HepG2 (cell line): ENCODE data around the gene DGKB. TPM values are rescaled to one million over a fixed set of nuclear protein-coding genes. Genes with fewer than 3 reads are reported as not detected.

Experiments
- ATAC-seq: fragments of 200-7000 bp; cut with Tn5 transposase; 3 replicates; pipeline ENCODE4 v1.9.1; 2020; ENCODE audit warnings: mild to moderate bottlenecking, moderate library complexity
- BruUV-seq: library from RNA; stranded (reverse); fragments of 400-500 nt; replicated peaks from 2 replicates; lab custom pipeline; 2021; lab: Mats Ljungman, UMichigan
- CTCF ChIA-PET: fragments of 300-600 bp; formaldehyde crosslinking; extraction: SDS; loops from one replicate; lab custom pipeline; 2021; ENCODE audit warnings: low total read pairs, inconsistent platforms, low intra/inter-chr PET ratio; lab: Yijun Ruan, JAX
- POLR2A ChIA-PET: fragments of 350-600 bp; sonication (Branson Sonifier 250); formaldehyde crosslinking; loops from one replicate; lab custom pipeline; 2020; ENCODE audit warnings: antibody characterized with exemption, inconsistent platforms; lab: Yijun Ruan, JAX
- DNase-seq: peaks from one replicate; pipeline ENCODE4 v3.0.0-alpha.2; 2015; ENCODE audit warnings: low spot score
- FAIRE-seq: peaks from 3 replicates; lab custom pipeline; 2011; peaks lifted over from hg19 to GRCh38; lab: Jason Lieb, UNC
- H2AFZ ChIP-seq: one replicate; pipeline ENCODE4 v1.6.1; 2011; ENCODE audit warnings: low read length, inconsistent platforms
- H3K27ac ChIP-seq: fragments of 300-600 bp; 3 replicates; pipeline ENCODE4 v1.8.0; 2011; ENCODE audit warnings: mixed run types, mild to moderate bottlenecking, mixed read lengths, low read length, inconsistent platforms; ENCODE audit not compliant: insufficient read depth; ENCODE audit errors: extremely low read length
- H3K27me3 ChIP-seq, 2 experiments: fragments of 200-600 bp in 1 of 2; 2 replicates in 1 of 2; 3 replicates in 1 of 2; pipeline versions ENCODE4 v1.6.0 to v1.8.0; 2011; ENCODE audit warnings: low read length in 2 of 2, mild to moderate bottlenecking in 2 of 2, moderate library complexity in 2 of 2, inconsistent platforms in 1 of 2; ENCODE audit not compliant: insufficient read depth in 2 of 2, control insufficient read depth in 1 of 2
- H3K36me3 ChIP-seq, 2 experiments: fragments of 200-600 bp in 1 of 2; replicated peaks in 1 of 2; 2 replicates in 1 of 2; 3 replicates in 1 of 2; pipeline versions ENCODE4 v1.5.1 to v1.8.0; 2011; ENCODE audit warnings: low read length in 2 of 2, inconsistent platforms in 1 of 2; ENCODE audit not compliant: insufficient read depth in 2 of 2, control insufficient read depth in 1 of 2
- H3K4me1 ChIP-seq: 2 replicates; pipeline ENCODE4 v1.5.1; 2012; ENCODE audit warnings: low read length, inconsistent platforms; ENCODE audit not compliant: insufficient read depth
- H3K4me2 ChIP-seq: 2 replicates; pipeline ENCODE4 v1.6.0; 2011; ENCODE audit warnings: low read depth, low read length, inconsistent platforms
- H3K4me3 ChIP-seq, 3 experiments: fragments of 200-600 bp in 1 of 3; sonication (generic), shearing (Covaris generic) in 1 of 3; replicated peaks in 1 of 3; 2 replicates each; pipeline ENCODE4 v1.5.1; 2011 to 2016; ENCODE audit warnings: low read length in 3 of 3, inconsistent platforms in 2 of 3, low read depth in 2 of 3, mild to moderate bottlenecking in 2 of 3, control low read depth in 1 of 3, mixed read lengths in 1 of 3; ENCODE audit not compliant: insufficient read depth in 1 of 3
- H3K79me2 ChIP-seq: one replicate; pipeline ENCODE4 v1.6.1; 2011; ENCODE audit warnings: low read length, inconsistent platforms; ENCODE audit not compliant: insufficient read depth
- H3K9ac ChIP-seq: 2 replicates; pipeline ENCODE4 v1.6.0; 2011; ENCODE audit warnings: mild to moderate bottlenecking, low read depth, low read length, inconsistent platforms; ENCODE audit not compliant: insufficient read depth
- H3K9me3 ChIP-seq: 2 replicates; pipeline ENCODE4 v1.5.1; 2012; ENCODE audit warnings: mild to moderate bottlenecking, low read length
- H4K20me1 ChIP-seq: 2 replicates; pipeline ENCODE4 v1.6.0; 2011; ENCODE audit warnings: inconsistent platforms, mild to moderate bottlenecking, low read length, moderate library complexity; ENCODE audit not compliant: insufficient read depth
- ATM ChIP-seq: fragments of 450-650 bp; IDR thresholded peaks from 2 replicates; pipeline ENCODE4 v1.7.1; 2017; ENCODE audit warnings: mild to moderate bottlenecking, borderline replicate concordance
- CERS6 ChIP-seq: sonication (generic); formaldehyde crosslinking; IDR thresholded peaks from 2 replicates; pipeline ENCODE4 v1.5.0; 2020; ENCODE audit warnings: missing genetic modification reagents
- EHMT2 ChIP-seq: fragments of 200-600 bp; sonication (generic); IDR thresholded peaks from 2 replicates; pipeline ENCODE4 v1.7.0; 2017; ENCODE audit warnings: antibody characterized with exemption, low read depth, low read length, borderline replicate concordance
- ERF ChIP-seq: IDR thresholded peaks from 2 replicates; pipeline ENCODE4 v1.6.1; 2018; ENCODE audit warnings: missing biosample characterization, missing genetic modification reagents
- FOXP1 ChIP-seq, 2 experiments: fragments of 450-650 bp in 1 of 2; IDR thresholded peaks; 2 replicates each; pipeline ENCODE4 v1.6.1; 2017 to 2018; ENCODE audit warnings: antibody characterized with exemption in 1 of 2
- HNF4A ChIP-seq: sonication (generic); formaldehyde crosslinking; IDR thresholded peaks from 2 replicates; pipeline ENCODE4 v1.4.0; 2020; ENCODE audit warnings: missing genetic modification reagents
- IRF2 ChIP-seq: IDR thresholded peaks from 2 replicates; pipeline ENCODE4 v1.6.1; 2018; ENCODE audit warnings: missing genetic modification reagents, missing compliant biosample characterization
- NPAS2 ChIP-seq: sonication (generic); formaldehyde crosslinking; IDR thresholded peaks from 2 replicates; pipeline ENCODE4 v1.8.0; 2022; ENCODE audit warnings: mild to moderate bottlenecking, missing genetic modification reagents, borderline replicate concordance
- PCBP2 ChIP-seq: fragments of 200-400 bp; formaldehyde crosslinking; optimal IDR thresholded peaks from 2 replicates; pipeline ENCODE3; 2018; ENCODE audit warnings: low read length, low read depth; ENCODE audit not compliant: poor library complexity, severe bottlenecking
- REST ChIP-seq, 2 experiments: IDR thresholded peaks; 2 replicates each; pipeline ENCODE4 v1.6.1; 2011 to 2012; ENCODE audit warnings: low read length in 2 of 2, borderline replicate concordance in 1 of 2, low read depth in 1 of 2, mild to moderate bottlenecking in 1 of 2, moderate library complexity in 1 of 2
- RXRA ChIP-seq: sonication (generic); formaldehyde crosslinking; IDR thresholded peaks from 2 replicates; pipeline ENCODE4 v1.5.1; 2020; ENCODE audit warnings: missing genetic modification reagents
- ZBTB10 ChIP-seq: sonication (generic); formaldehyde crosslinking; IDR thresholded peaks from 2 replicates; pipeline ENCODE4 v1.4.0; 2020; ENCODE audit warnings: missing genetic modification reagents, borderline replicate concordance
- ZEB1 ChIP-seq: IDR thresholded peaks from 2 replicates; pipeline ENCODE4 v1.6.1; 2012; ENCODE audit warnings: mild to moderate bottlenecking, low read depth, inconsistent platforms; ENCODE audit not compliant: insufficient replicate concordance
- ZNF652 ChIP-seq: IDR thresholded peaks from 2 replicates; pipeline ENCODE4 v1.6.1; 2016; ENCODE audit warnings: low read depth, borderline replicate concordance
- WGBS: methylation state at CpG from one replicate; pipeline ENCODE4 v1.1.6; 2017; ENCODE audit warnings: low lambda C conversion rate; 5-methylcytosine and 5-hydroxymethylcytosine counted together
- in situ Hi-C: cut with HindIII; loops from 2 replicates; pipeline ENCODE4 v1.10.0; 2017; ENCODE audit warnings: low pct_unique_long_range_greater_than_20kb; ENCODE audit not compliant: extremely low pct_ligation_motif_present
- intact Hi-C: fragments of 100-400 bp; cut with micrococcal nuclease; formaldehyde crosslinking; loops from one replicate; pipeline ENCODE4 v1.10.0; 2022; ENCODE audit not compliant: unreplicated experiment
- polyA plus RNA-seq, 8 experiments: library from polyadenylated mRNA; depleted of rRNA in 3 of 8; stranded (reverse) in 7 of 8; unstranded in 1 of 8; fragments of >200 nt; fragmentation: Illumina TruSeq in 4 of 8; extraction: Trizol in 4 of 8; gene quantifications; 2 replicates each; pipeline versions ENCODE4 v1.2.1 to v1.2.3, GENCODE V29; 2011 to 2016; ENCODE audit warnings: low read depth in 4 of 8, missing spikeins in 1 of 8, mixed read lengths in 1 of 8; ENCODE audit not compliant: insufficient read depth in 1 of 8
- total RNA-seq, 5 experiments: library from RNA; depleted of rRNA; stranded (reverse); fragments of >200 nt; fragmentation: Illumina TruSeq; extraction: Trizol; gene quantifications; 2 replicates each; pipeline ENCODE4 v1.2.3, GENCODE V29; 2016; ENCODE audit warnings: low read depth in 1 of 5

DGKB gene
- total and polyA plus RNA-seq, 2 of the 13 experiments (the other 11 are each of a cell fraction or from before 2014, with no cell fraction given): not detected

GRCh38 chr7:14446219-14446618 is 456.3 kb downstream of the DGKB start (continued):
- TF ChIP-seq PCBP2 (no peak), FOXP1 (IDR thresholded peaks at IDR 0.05) (no peak), FOXP1 (CRISPR knock-in tag; IDR thresholded peaks at IDR 0.05) (no peak)

- ChIA-PET CTCF (no interaction called here), POLR2A (no interaction called here)
- 68% methylated on average over 2 of the region's 2 CpGs for WGBS
- DNase-seq (no peak), ATAC-seq (no peak), FAIRE-seq (no peak)
- peaks cover 75% of the 10 kb centered on the region for H3K9me3 ChIP-seq
- no TSS peak for BruUV-seq
- no peak overlapping the region for H2AFZ ChIP-seq
- no peaks in the 10 kb centered on the region for H3K36me3 ChIP-seq
- in situ Hi-C loops (no loop called here), intact Hi-C loops (no loop called here)
- H3K4me2 ChIP-seq: no peak overlapping the region
- H3K9ac ChIP-seq: no peak overlapping the region
- H3K4me3 ChIP-seq: no peak overlapping the region
- no peaks in the 10 kb centered on the region for H4K20me1 ChIP-seq
- H3K27ac ChIP-seq: no peak overlapping the region
- H3K27me3 ChIP-seq: no peaks in the 10 kb centered on the region
- H3K4me1 ChIP-seq: no peaks in the 10 kb centered on the region
- no peaks in the 10 kb centered on the region for H3K79me2 ChIP-seq
- TF ChIP-seq EHMT2 (no peak), ZNF652 (CRISPR knock-in tag) (no peak), RXRA (no peak), ZEB1 (no peak), ERF (CRISPR knock-in tag) (no peak), REST (IDR thresholded peaks at IDR 0.05; ENCODE audit: borderline replicate concordance in 1 of 2, low read depth in 1 of 2, low read length in 2 of 2) (no peak), CERS6 (CRISPR knock-in tag) (no peak), ZBTB10 (CRISPR knock-in tag) (no peak), ATM (no peak), NPAS2 (CRISPR knock-in tag) (no peak), HNF4A (CRISPR knock-in tag) (no peak), IRF2 (CRISPR knock-in tag) (no peak)
Measured at GRCh38 chr7:14438366-14438765, 464.2 kb downstream of the DGKB start.
